HEK293 (cell line): ENCODE results near the gene NCBP1.

Experiments used
- CTCF ChIA-PET: fragments of 350-600 bp; formaldehyde crosslinking; extraction: SDS; loops from one replicate; lab custom pipeline; 2021; ENCODE audit warnings: antibody characterized with exemption; lab: Yijun Ruan, JAX
- POLR2A ChIA-PET: fragments of 300-600 bp; formaldehyde crosslinking; extraction: SDS; loops from one replicate; lab custom pipeline; 2020; ENCODE audit warnings: antibody characterized with exemption, inconsistent platforms; lab: Yijun Ruan, JAX
- H3K27ac ChIP-seq: fragments of 200-500 bp; sonication (Bioruptor generic); 2 replicates; pipeline ENCODE4 v1.5.1; 2014; ENCODE audit warnings: low read depth, low read length, control low read depth, inconsistent platforms; ENCODE audit errors: extremely low read depth
- H3K36me3 ChIP-seq, 2 experiments: fragments of 200-500 bp in 1 of 2; sonication (Bioruptor generic) in 1 of 2; 1 replicate in 1 of 2; 2 replicates in 1 of 2; pipeline ENCODE4 v1.5.1; 2014 to 2017; ENCODE audit warnings: inconsistent platforms in 2 of 2, low read length in 2 of 2; ENCODE audit not compliant: control insufficient read depth in 2 of 2, insufficient read depth in 1 of 2
- H3K4me1 ChIP-seq: fragments of 200-500 bp; sonication (Bioruptor generic); 2 replicates; pipeline ENCODE4 v1.5.1; 2014; ENCODE audit warnings: mild to moderate bottlenecking, low read length, inconsistent platforms; ENCODE audit not compliant: control insufficient read depth, insufficient read depth
- H3K4me3 ChIP-seq: 2 replicates; pipeline ENCODE4 v1.5.1; 2011; ENCODE audit warnings: low read depth, mild to moderate bottlenecking, control low read depth, low read length, moderate library complexity
- H3K9me3 ChIP-seq: fragments of 200-500 bp; sonication (Bioruptor generic); 2 replicates; pipeline ENCODE4 v1.5.1; 2014; ENCODE audit warnings: low read depth, low read length, inconsistent platforms; ENCODE audit not compliant: control insufficient read depth, insufficient read depth
- GFI1B ChIP-seq: fragments of 450-650 bp; formaldehyde crosslinking; IDR thresholded peaks from 2 replicates; pipeline ENCODE4 v1.5.1; 2016; ENCODE audit warnings: missing biosample characterization, missing genetic modification characterization
- HOXA7 ChIP-seq: sonication (generic); formaldehyde crosslinking; IDR thresholded peaks from 2 replicates; pipeline ENCODE4 v1.8.1; 2022; ENCODE audit warnings: missing genetic modification reagents, borderline replicate concordance
- KLF8 ChIP-seq: fragments of 450-650 bp; formaldehyde crosslinking; IDR thresholded peaks from 2 replicates; pipeline ENCODE4 v1.5.1; 2016; ENCODE audit warnings: missing biosample characterization, missing genetic modification characterization
- OVOL3 ChIP-seq: fragments of 450-650 bp; formaldehyde crosslinking; IDR thresholded peaks from 2 replicates; pipeline ENCODE4 v1.5.1; 2016; ENCODE audit warnings: missing biosample characterization, missing genetic modification characterization
- WT1 ChIP-seq: fragments of 450-650 bp; formaldehyde crosslinking; IDR thresholded peaks from 2 replicates; pipeline ENCODE4 v1.5.1; 2016; ENCODE audit warnings: missing biosample characterization, missing genetic modification characterization
- ZFHX2 ChIP-seq: fragments of 450-650 bp; formaldehyde crosslinking; conservative IDR thresholded peaks from 2 replicates; pipeline ENCODE4 v1.5.1; 2016; ENCODE audit warnings: missing biosample characterization, missing genetic modification characterization
- ZNF112 ChIP-seq: fragments of 450-650 bp; formaldehyde crosslinking; IDR thresholded peaks from 2 replicates; pipeline ENCODE4 v1.5.0; 2017; ENCODE audit warnings: missing biosample characterization, missing genetic modification characterization
- ZNF146 ChIP-seq: fragments of 450-650 bp; formaldehyde crosslinking; IDR thresholded peaks from 2 replicates; pipeline ENCODE4 v1.5.1; 2016; ENCODE audit warnings: missing biosample characterization, missing genetic modification characterization
- ZNF157 ChIP-seq: fragments of 450-650 bp; formaldehyde crosslinking; IDR thresholded peaks from 2 replicates; pipeline ENCODE4 v1.5.1; 2016; ENCODE audit warnings: missing biosample characterization, missing genetic modification characterization
- ZNF24 ChIP-seq: fragments of 450-650 bp; formaldehyde crosslinking; IDR thresholded peaks from 2 replicates; pipeline ENCODE4 v1.5.1; 2016; ENCODE audit warnings: missing biosample characterization, missing genetic modification characterization
- ZNF37A ChIP-seq: fragments of 450-650 bp; IDR thresholded peaks from 2 replicates; pipeline ENCODE4 v1.5.1; 2018; ENCODE audit warnings: missing biosample characterization, missing genetic modification characterization
- ZNF423 ChIP-seq: fragments of 450-650 bp; formaldehyde crosslinking; IDR thresholded peaks from 2 replicates; pipeline ENCODE4 v1.5.1; 2016; ENCODE audit warnings: missing biosample characterization, missing genetic modification characterization
- ZNF571 ChIP-seq: fragments of 450-650 bp; formaldehyde crosslinking; IDR thresholded peaks from 2 replicates; pipeline ENCODE4 v1.5.0; 2017; ENCODE audit warnings: missing biosample characterization, missing genetic modification characterization
- ZNF664 ChIP-seq: fragments of 450-650 bp; formaldehyde crosslinking; IDR thresholded peaks from 2 replicates; pipeline ENCODE4 v1.5.1; 2016; ENCODE audit warnings: missing biosample characterization, missing genetic modification characterization
- ZNF785 ChIP-seq: fragments of 450-650 bp; formaldehyde crosslinking; IDR thresholded peaks from 2 replicates; pipeline ENCODE4 v1.5.1; 2016; ENCODE audit warnings: missing biosample characterization, missing genetic modification characterization
- ZNF830 ChIP-seq: fragments of 450-650 bp; IDR thresholded peaks from 2 replicates; pipeline ENCODE4 v1.5.0; 2018; ENCODE audit warnings: missing biosample characterization, missing genetic modification characterization, low read depth, mild to moderate bottlenecking, moderate library complexity
- TF ChIP-seq, protein P1 (sequence below): fragments of 450-650 bp; formaldehyde crosslinking; conservative IDR thresholded peaks from 2 replicates; pipeline ENCODE4 v1.5.1; 2016; ENCODE audit warnings: low read depth, missing biosample characterization, missing genetic modification characterization
- TF ChIP-seq, protein P2 (sequence below): fragments of 450-650 bp; formaldehyde crosslinking; IDR thresholded peaks from 2 replicates; pipeline ENCODE4 v1.5.1; 2016; ENCODE audit warnings: missing biosample characterization, missing genetic modification characterization
- TF ChIP-seq, protein P3 (sequence below): fragments of 450-650 bp; formaldehyde crosslinking; IDR thresholded peaks from 2 replicates; pipeline ENCODE4 v1.5.1; 2016; ENCODE audit warnings: missing biosample characterization, missing genetic modification characterization
- TF ChIP-seq, protein P4 (sequence below): fragments of 450-650 bp; formaldehyde crosslinking; IDR thresholded peaks from 2 replicates; pipeline ENCODE4 v1.5.1; 2017; ENCODE audit warnings: missing biosample characterization, missing genetic modification characterization
- TF ChIP-seq, protein P5 (sequence below): fragments of 450-650 bp; formaldehyde crosslinking; IDR thresholded peaks from 2 replicates; pipeline ENCODE4 v1.5.1; 2016; ENCODE audit warnings: missing biosample characterization, missing genetic modification characterization

NCBP1 gene

DNA sequence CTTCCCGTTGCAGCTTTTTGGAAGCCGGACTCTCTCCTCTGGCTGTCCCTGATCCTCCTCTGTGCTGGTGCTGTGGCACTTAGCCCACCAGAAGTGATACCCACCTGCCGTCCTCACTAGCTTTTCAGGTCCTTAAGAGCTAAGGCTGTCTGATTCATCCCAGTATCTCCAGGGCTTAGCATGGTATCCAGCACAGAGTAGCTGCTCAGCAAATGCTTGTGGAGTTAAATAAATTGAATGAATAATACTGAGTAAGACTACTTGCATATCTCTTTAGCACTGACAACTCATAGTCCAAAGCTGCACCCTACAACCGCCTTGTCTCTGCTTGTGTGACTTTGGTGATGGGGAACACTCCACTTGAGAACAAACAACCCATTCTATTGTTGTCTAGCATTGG is 71.2 kb downstream of the NCBP1 start (continued):
- TF ChIP-seq, protein P1, sequence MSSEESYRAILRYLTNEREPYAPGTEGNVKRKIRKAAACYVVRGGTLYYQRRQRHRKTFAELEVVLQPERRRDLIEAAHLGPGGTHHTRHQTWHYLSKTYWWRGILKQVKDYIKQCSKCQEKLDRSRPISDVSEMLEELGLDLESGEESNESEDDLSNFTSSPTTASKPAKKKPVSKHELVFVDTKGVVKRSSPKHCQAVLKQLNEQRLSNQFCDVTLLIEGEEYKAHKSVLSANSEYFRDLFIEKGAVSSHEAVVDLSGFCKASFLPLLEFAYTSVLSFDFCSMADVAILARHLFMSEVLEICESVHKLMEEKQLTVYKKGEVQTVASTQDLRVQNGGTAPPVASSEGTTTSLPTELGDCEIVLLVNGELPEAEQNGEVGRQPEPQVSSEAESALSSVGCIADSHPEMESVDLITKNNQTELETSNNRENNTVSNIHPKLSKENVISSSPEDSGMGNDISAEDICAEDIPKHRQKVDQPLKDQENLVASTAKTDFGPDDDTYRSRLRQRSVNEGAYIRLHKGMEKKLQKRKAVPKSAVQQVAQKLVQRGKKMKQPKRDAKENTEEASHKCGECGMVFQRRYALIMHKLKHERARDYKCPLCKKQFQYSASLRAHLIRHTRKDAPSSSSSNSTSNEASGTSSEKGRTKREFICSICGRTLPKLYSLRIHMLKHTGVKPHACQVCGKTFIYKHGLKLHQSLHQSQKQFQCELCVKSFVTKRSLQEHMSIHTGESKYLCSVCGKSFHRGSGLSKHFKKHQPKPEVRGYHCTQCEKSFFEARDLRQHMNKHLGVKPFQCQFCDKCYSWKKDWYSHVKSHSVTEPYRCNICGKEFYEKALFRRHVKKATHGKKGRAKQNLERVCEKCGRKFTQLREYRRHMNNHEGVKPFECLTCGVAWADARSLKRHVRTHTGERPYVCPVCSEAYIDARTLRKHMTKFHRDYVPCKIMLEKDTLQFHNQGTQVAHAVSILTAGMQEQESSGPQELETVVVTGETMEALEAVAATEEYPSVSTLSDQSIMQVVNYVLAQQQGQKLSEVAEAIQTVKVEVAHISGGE (tag by site-specific recombination), result no peak
- TF ChIP-seq, protein P2, sequence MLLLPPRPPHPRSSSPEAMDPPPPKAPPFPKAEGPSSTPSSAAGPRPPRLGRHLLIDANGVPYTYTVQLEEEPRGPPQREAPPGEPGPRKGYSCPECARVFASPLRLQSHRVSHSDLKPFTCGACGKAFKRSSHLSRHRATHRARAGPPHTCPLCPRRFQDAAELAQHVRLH, result no peak
- TF ChIP-seq, protein P3, sequence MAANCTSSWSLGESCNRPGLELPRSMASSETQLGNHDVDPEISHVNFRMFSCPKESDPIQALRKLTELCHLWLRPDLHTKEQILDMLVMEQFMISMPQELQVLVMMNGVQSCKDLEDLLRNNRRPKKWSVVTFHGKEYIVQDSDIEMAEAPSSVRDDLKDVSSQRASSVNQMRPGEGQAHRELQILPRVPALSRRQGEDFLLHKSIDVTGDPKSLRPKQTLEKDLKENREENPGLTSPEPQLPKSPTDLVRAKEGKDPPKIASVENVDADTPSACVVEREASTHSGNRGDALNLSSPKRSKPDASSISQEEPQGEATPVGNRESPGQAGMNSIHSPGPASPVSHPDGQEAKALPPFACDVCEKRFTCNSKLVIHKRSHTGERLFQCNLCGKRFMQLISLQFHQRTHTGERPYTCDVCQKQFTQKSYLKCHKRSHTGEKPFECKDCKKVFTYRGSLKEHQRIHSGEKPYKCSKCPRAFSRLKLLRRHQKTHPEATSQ (tag by site-specific recombination), result no peak
- TF ChIP-seq ZNF785, result no peak
- no peak for TF ChIP-seq WT1 (tag by site-specific recombination)
- TF ChIP-seq ZNF664, result no peak

DNA sequence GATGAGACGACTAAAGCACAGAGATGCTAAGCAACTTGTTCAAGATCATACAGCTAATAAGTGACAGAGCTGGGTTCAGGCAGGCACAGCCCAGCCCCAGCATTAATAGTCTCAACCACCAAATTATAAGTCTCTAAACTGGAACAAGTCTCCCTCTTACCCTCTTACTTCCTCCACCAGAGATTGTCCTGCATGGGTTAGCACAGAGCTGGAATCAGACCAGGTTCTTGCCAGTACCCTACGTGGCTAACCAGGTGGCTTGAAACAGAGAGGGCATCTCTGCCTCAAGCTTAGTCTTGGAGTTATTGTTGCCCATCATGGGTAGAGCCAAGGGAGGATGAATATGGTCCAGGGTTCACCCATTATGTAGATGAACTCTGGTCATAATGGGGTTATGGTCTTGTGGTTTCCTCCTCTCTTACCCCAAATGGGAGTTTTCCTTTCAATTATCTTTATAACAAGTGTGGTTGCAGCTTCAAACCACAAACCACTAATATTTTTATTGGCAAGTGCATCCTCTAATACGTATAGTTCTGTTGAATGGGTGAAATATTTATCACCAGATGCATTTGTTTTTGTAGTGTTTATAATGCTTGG is 71.8 kb downstream of the NCBP1 start:
- ChIA-PET POLR2A (interaction anchor here (0.6 to 1.8 kb wide), 3 partner anchors 8 to 278 kb away, joined by 3 to 4 read pairs (median 3); partner anchors contain the start of genes ANP32B and XPA), CTCF (interaction anchor here (0.7 to 4.0 kb wide), 7 partner anchors 9 to 259 kb away, joined by 3 to 43 read pairs (median 8); partner anchors contain the start of genes TRMO and XPA)
- H3K4me1 ChIP-seq, result no peaks in the 10 kb centered on the region; the same call in 1 of the 2 replicates
- TF ChIP-seq ZNF571 (no peak), ZFHX2 (tag by site-specific recombination) (no peak), KLF8 (no peak), ZNF664 (no peak), ZNF24 (no peak), HOXA7 (no peak), ZNF830 (tag by site-specific recombination) (no peak), ZNF157 (tag by site-specific recombination) (no peak), GFI1B (tag by site-specific recombination) (no peak), OVOL3 (tag by site-specific recombination) (no peak), ZNF37A (tag by site-specific recombination) (no peak), ZNF423 (no peak), ZNF146 (no peak), ZNF112 (tag by site-specific recombination) (no peak)
- TF ChIP-seq, protein P4, sequence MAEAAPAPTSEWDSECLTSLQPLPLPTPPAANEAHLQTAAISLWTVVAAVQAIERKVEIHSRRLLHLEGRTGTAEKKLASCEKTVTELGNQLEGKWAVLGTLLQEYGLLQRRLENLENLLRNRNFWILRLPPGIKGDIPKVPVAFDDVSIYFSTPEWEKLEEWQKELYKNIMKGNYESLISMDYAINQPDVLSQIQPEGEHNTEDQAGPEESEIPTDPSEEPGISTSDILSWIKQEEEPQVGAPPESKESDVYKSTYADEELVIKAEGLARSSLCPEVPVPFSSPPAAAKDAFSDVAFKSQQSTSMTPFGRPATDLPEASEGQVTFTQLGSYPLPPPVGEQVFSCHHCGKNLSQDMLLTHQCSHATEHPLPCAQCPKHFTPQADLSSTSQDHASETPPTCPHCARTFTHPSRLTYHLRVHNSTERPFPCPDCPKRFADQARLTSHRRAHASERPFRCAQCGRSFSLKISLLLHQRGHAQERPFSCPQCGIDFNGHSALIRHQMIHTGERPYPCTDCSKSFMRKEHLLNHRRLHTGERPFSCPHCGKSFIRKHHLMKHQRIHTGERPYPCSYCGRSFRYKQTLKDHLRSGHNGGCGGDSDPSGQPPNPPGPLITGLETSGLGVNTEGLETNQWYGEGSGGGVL (tag by site-specific recombination), result no peak
- TF ChIP-seq, protein P5, sequence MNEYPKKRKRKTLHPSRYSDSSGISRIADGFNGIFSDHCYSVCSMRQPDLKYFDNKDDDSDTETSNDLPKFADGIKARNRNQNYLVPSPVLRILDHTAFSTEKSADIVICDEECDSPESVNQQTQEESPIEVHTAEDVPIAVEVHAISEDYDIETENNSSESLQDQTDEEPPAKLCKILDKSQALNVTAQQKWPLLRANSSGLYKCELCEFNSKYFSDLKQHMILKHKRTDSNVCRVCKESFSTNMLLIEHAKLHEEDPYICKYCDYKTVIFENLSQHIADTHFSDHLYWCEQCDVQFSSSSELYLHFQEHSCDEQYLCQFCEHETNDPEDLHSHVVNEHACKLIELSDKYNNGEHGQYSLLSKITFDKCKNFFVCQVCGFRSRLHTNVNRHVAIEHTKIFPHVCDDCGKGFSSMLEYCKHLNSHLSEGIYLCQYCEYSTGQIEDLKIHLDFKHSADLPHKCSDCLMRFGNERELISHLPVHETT (tag by site-specific recombination), result no peak
- H3K9me3 ChIP-seq, result no peaks in the 10 kb centered on the region
- no peak overlapping the region for H3K4me3 ChIP-seq
- no peak overlapping the region for H3K27ac ChIP-seq
- H3K36me3 ChIP-seq, result no peaks in the 10 kb centered on the region
